Coronary artery (tissue), 2 donors: ENCODE results near the gene DNAJC7.
"Not testable (repeated sequence)": the region's sequence is repeated elsewhere in the genome, so short reads cannot be mapped to it uniquely, and the experiment has no call there.

Source experiments
- DNase-seq: peaks from one replicate; pipeline ENCODE4 v3.0.0-alpha.2; 2017; ENCODE audit warnings: low spot score
- H3K27ac ChIP-seq, 2 donors: fragments of 200-600 bp; sonication (generic); one replicate each; pipeline ENCODE4 v1.5.1; 2016 to 2019
- H3K4me3 ChIP-seq: fragments of 200-600 bp; sonication (generic); 2 replicates; pipeline ENCODE4 v1.5.1; 2016; ENCODE audit warnings: mild to moderate bottlenecking, moderate library complexity
- CTCF ChIP-seq: fragments of 200-600 bp; sonication (generic); IDR thresholded peaks from one replicate; pipeline ENCODE4 v1.5.1; 2019; ENCODE audit warnings: antibody characterized with exemption

Gene DNAJC7

GRCh38 chr17:42010898-42011516, 6.2 kb downstream of the DNAJC7 start:
- no peak for DNase-seq
- no peak for TF ChIP-seq CTCF
- H3K4me3 ChIP-seq = no peak overlapping the region
- H3K27ac ChIP-seq = peak overlapping the region in 1 of 2 donors; percentile 51

- H3K27ac ChIP-seq = peak overlapping the region in 1 of 2 donors; percentile 51
- not testable (repeated sequence) for H3K4me3 ChIP-seq, DNase-seq
Observed at GRCh38 chr17:42010266-42010680, 7.0 kb downstream of the DNAJC7 start.

- Histone ChIP-seq H3K27ac (no peak overlapping the region), H3K4me3 (no peak overlapping the region)
- no peak for TF ChIP-seq CTCF
- no peak for DNase-seq
Observed at GRCh38 chr17:42009170-42009569, 8.1 kb downstream of the DNAJC7 start.

- no peak for DNase-seq
- Histone ChIP-seq H3K4me3 (no peak overlapping the region), H3K27ac (no peak overlapping the region)
- no peak for TF ChIP-seq CTCF
Observed at GRCh38 chr17:42005166-42005565, 12.1 kb downstream of the DNAJC7 start.

- no peak overlapping the region for H3K4me3 ChIP-seq
- no peak for DNase-seq
- H3K27ac ChIP-seq = no peak overlapping the region
- no peak for TF ChIP-seq CTCF
Observed at GRCh38 chr17:42002792-42003301, 14.4 kb downstream of the DNAJC7 start.

GRCh38 chr17:42002175-42002791, 15.0 kb downstream of the DNAJC7 start:
- Histone ChIP-seq H3K27ac (no peak overlapping the region), H3K4me3 (no peak overlapping the region)
- DNase-seq = no peak
- TF ChIP-seq CTCF = no peak

- no peak for TF ChIP-seq CTCF
- no peak for DNase-seq
- H3K4me3 ChIP-seq = no peak overlapping the region
- H3K27ac ChIP-seq = no peak overlapping the region
Observed at GRCh38 chr17:42001729-42002128, 15.5 kb downstream of the DNAJC7 start.
